IMR-90 (cell line): ENCODE measurements around the gene TRIO. TPM values are rescaled to one million over a fixed set of nuclear protein-coding genes. Genes with fewer than 3 reads are reported as not detected.

Experiments
- ATAC-seq: fragments of 200-7000 bp; cut with Tn5 transposase; 2 replicates; pipeline ENCODE4 v1.9.1; 2020; ENCODE audit warnings: low read depth, mild to moderate bottlenecking, moderate library complexity
- BruUV-seq: library from RNA; stranded (reverse); fragments of 400-500 nt; replicated peaks from 2 replicates; lab custom pipeline; 2021; lab: Mats Ljungman, UMichigan
- CTCF ChIA-PET: fragments of 300-600 bp; formaldehyde crosslinking; extraction: SDS; loops from one replicate; lab custom pipeline; 2021; ENCODE audit warnings: antibody characterized with exemption; lab: Yijun Ruan, JAX
- POLR2A ChIA-PET: fragments of 300-600 bp; sonication (Branson Sonifier 250); formaldehyde crosslinking; loops from one replicate; lab custom pipeline; 2022; ENCODE audit warnings: antibody characterized with exemption; ENCODE audit not compliant: unreplicated experiment; lab: Charles Lee
- DNase-seq: peaks from one replicate; pipeline ENCODE4 v3.0.0; 2013
- H2AFZ ChIP-seq: replicated peaks from 2 replicates; pipeline ENCODE3; 2013; ENCODE audit warnings: low read length, mild to moderate bottlenecking; ENCODE audit not compliant: poor library complexity
- H2AK5ac ChIP-seq: 2 replicates; pipeline ENCODE4 v1.6.1; 2013; ENCODE audit warnings: low read depth, low read length, inconsistent platforms
- H2AK9ac ChIP-seq: replicated peaks from 2 replicates; pipeline ENCODE3; 2013; ENCODE audit warnings: mild to moderate bottlenecking, low read depth, low read length, moderate library complexity; ENCODE audit not compliant: poor library complexity
- H2BK120ac ChIP-seq: 2 replicates; pipeline ENCODE4 v1.6.1; 2013; ENCODE audit warnings: low read depth, low read length, inconsistent platforms
- H2BK15ac ChIP-seq: 3 replicates; pipeline ENCODE4 v1.6.1; 2013; ENCODE audit warnings: low read depth, low read length, inconsistent platforms
- H2BK20ac ChIP-seq: 2 replicates; pipeline ENCODE4 v1.6.1; 2013; ENCODE audit warnings: low read depth, mild to moderate bottlenecking, inconsistent platforms, low read length, moderate library complexity
- H2BK5ac ChIP-seq: 2 replicates; pipeline ENCODE4 v1.6.1; 2013; ENCODE audit warnings: mild to moderate bottlenecking, low read depth, low read length, inconsistent platforms; ENCODE audit not compliant: poor library complexity, severe bottlenecking
- H3K14ac ChIP-seq: replicated peaks from 2 replicates; pipeline ENCODE4 v1.6.1; 2013; ENCODE audit warnings: low read depth, low read length, inconsistent platforms
- H3K18ac ChIP-seq: 2 replicates; pipeline ENCODE4 v1.6.1; 2013; ENCODE audit warnings: low read depth, low read length, control low read depth
- H3K23ac ChIP-seq: 2 replicates; pipeline ENCODE4 v1.6.1; 2013; ENCODE audit warnings: low read depth, low read length, inconsistent platforms
- H3K27ac ChIP-seq: 2 replicates; pipeline ENCODE4 v1.5.1; 2013; ENCODE audit warnings: mild to moderate bottlenecking, control low read depth, low read length; ENCODE audit not compliant: insufficient read depth
- H3K27me3 ChIP-seq: 2 replicates; pipeline ENCODE4 v1.6.1; 2013; ENCODE audit warnings: low read length; ENCODE audit not compliant: control insufficient read depth, insufficient read depth
- H3K36me3 ChIP-seq: 2 replicates; pipeline ENCODE4 v1.6.1; 2013; ENCODE audit warnings: low read length, mixed read lengths; ENCODE audit not compliant: control insufficient read depth, insufficient read depth
- H3K4ac ChIP-seq: 2 replicates; pipeline ENCODE4 v1.6.1; 2013; ENCODE audit warnings: low read depth, low read length, inconsistent platforms
- H3K4me1 ChIP-seq: 2 replicates; pipeline ENCODE4 v1.6.1; 2013; ENCODE audit warnings: low read length, mixed read lengths; ENCODE audit not compliant: control insufficient read depth, insufficient read depth
- H3K4me2 ChIP-seq: 2 replicates; pipeline ENCODE4 v1.6.1; 2013; ENCODE audit warnings: low read depth, mild to moderate bottlenecking, control low read depth, low read length, moderate library complexity
- H3K4me3 ChIP-seq: 2 replicates; pipeline ENCODE4 v1.5.1; 2013; ENCODE audit warnings: low read depth, mild to moderate bottlenecking, control low read depth, low read length, moderate library complexity; ENCODE audit not compliant: insufficient read depth
- H3K56ac ChIP-seq: 2 replicates; pipeline ENCODE4 v1.6.1; 2013; ENCODE audit warnings: low read length, inconsistent platforms; ENCODE audit not compliant: insufficient read depth; ENCODE audit errors: extremely low read depth
- H3K79me1 ChIP-seq, 2 experiments: 2 replicates each; pipeline ENCODE4 v1.6.1; 2013; ENCODE audit warnings: low read length in 2 of 2, inconsistent platforms in 1 of 2, low read depth in 1 of 2
- H3K9ac ChIP-seq: 2 replicates; pipeline ENCODE4 v1.6.1; 2013; ENCODE audit warnings: low read depth, low read length, control low read depth
- H3K9me1 ChIP-seq: 2 replicates; pipeline ENCODE4 v1.6.1; 2013; ENCODE audit warnings: low read length, inconsistent platforms; ENCODE audit not compliant: insufficient read depth
- H3K9me3 ChIP-seq: 2 replicates; pipeline ENCODE4 v1.6.1; 2013; ENCODE audit warnings: low read length; ENCODE audit not compliant: control insufficient read depth, insufficient read depth
- H4K20me1 ChIP-seq: 2 replicates; pipeline ENCODE4 v1.6.1; 2013; ENCODE audit warnings: low read length, inconsistent platforms; ENCODE audit not compliant: insufficient read depth
- H4K5ac ChIP-seq: 2 replicates; pipeline ENCODE4 v1.6.1; 2013; ENCODE audit warnings: mild to moderate bottlenecking, low read depth, low read length, control low read depth
- H4K8ac ChIP-seq, 2 experiments: 2 replicates each; pipeline ENCODE4 v1.6.1; 2013; ENCODE audit warnings: low read depth in 2 of 2, low read length in 2 of 2, control low read depth in 1 of 2, inconsistent platforms in 1 of 2
- H4K91ac ChIP-seq: 2 replicates; pipeline ENCODE4 v1.6.1; 2013; ENCODE audit warnings: low read depth, low read length, inconsistent platforms; ENCODE audit not compliant: insufficient read depth
- BHLHE40 ChIP-seq: fragments of 150-350 bp; IDR thresholded peaks from 2 replicates; pipeline ENCODE4 v1.6.1; 2016; ENCODE audit warnings: mild to moderate bottlenecking, low read depth, low read length
- CEBPB ChIP-seq: IDR thresholded peaks from 2 replicates; pipeline ENCODE4 v1.6.1; 2012; ENCODE audit warnings: low read depth, low read length, improper control_type of control experiment
- CTCF ChIP-seq: conservative IDR thresholded peaks from 2 replicates; pipeline ENCODE4 v1.5.1; 2012; ENCODE audit warnings: mild to moderate bottlenecking, low read depth, low read length, improper control_type of control experiment
- FOS ChIP-seq: fragments of 150-350 bp; IDR thresholded peaks from 2 replicates; pipeline ENCODE4 v1.6.1; 2016; ENCODE audit warnings: low read depth, low read length
- MAZ ChIP-seq: IDR thresholded peaks from 2 replicates; pipeline ENCODE4 v1.6.1; 2012; ENCODE audit warnings: low read depth, mild to moderate bottlenecking, low read length, improper control_type of control experiment, moderate library complexity, borderline replicate concordance
- NFE2L2 ChIP-seq: fragments of 150-350 bp; IDR thresholded peaks from 2 replicates; pipeline ENCODE4 v1.6.1; 2016; ENCODE audit warnings: low read depth, mild to moderate bottlenecking, low read length
- POLR2A ChIP-seq: IDR thresholded peaks from 2 replicates; pipeline ENCODE4 v1.6.1; 2012; ENCODE audit warnings: mild to moderate bottlenecking, low read depth, low read length
- RCOR1 ChIP-seq: IDR thresholded peaks from 2 replicates; pipeline ENCODE4 v1.6.1; 2012; ENCODE audit warnings: mild to moderate bottlenecking, low read length, improper control_type of control experiment; ENCODE audit not compliant: insufficient replicate concordance
- SMC3 ChIP-seq: fragments of 150-350 bp; IDR thresholded peaks from 2 replicates; pipeline ENCODE4 v1.6.1; 2016; ENCODE audit warnings: low read depth, mild to moderate bottlenecking, antibody characterized with exemption, low read length, moderate library complexity
- WGBS, 2 experiments: methylation state at CpG; one replicate each; pipeline versions ENCODE4 v1.1.5 to v1.1.7; 2013; ENCODE audit warnings: missing lambda C conversion rate in 2 of 2; ENCODE audit not compliant: insufficient read length in 1 of 2; ENCODE audit errors: extremely low coverage in 2 of 2; 5-methylcytosine and 5-hydroxymethylcytosine counted together
- dilution Hi-C: fragments of 300-500 bp; cut with HindIII; formaldehyde crosslinking; loops from one replicate; pipeline ENCODE4 v1.14.3; 2018; ENCODE audit warnings: low sequenced_read_pairs; ENCODE audit not compliant: unreplicated experiment
- in situ Hi-C: fragments of 300-500 bp; cut with MboI; formaldehyde crosslinking; loops from 3 replicates; pipeline ENCODE4 v1.14.3; 2019; ENCODE audit warnings: low sequenced_read_pairs, inconsistent platforms, mixed read lengths
- intact Hi-C: fragments of 100-400 bp; cut with micrococcal nuclease; formaldehyde crosslinking; loops from 2 replicates; pipeline ENCODE4 v1.10.0; 2022
- polyA plus RNA-seq, 3 experiments: library from polyadenylated mRNA; depleted of rRNA; stranded (reverse); fragments of >200 nt; gene quantifications; 2 replicates each; pipeline ENCODE4 v1.2.3, GENCODE V29; 2012; ENCODE audit warnings: low replicate concordance in 1 of 3
- total RNA-seq: library from RNA; depleted of rRNA; stranded (reverse); fragments of >200 nt; gene quantifications from 2 replicates; pipeline ENCODE4 v1.2.3, GENCODE V29; 2012

The TRIO gene
- total and polyA plus RNA-seq, 2 of the 4 experiments (the other 2 are of a cell fraction) = 206 to 522 TPM

GRCh38 chr5:14497311-14497710 is 354.2 kb downstream of the TRIO start:
- Histone ChIP-seq H3K27me3 (no peaks in the 10 kb centered on the region), H3K23ac (no peak overlapping the region), H3K14ac (no peak overlapping the region), H4K5ac (no peak overlapping the region), H2BK15ac (no peak overlapping the region), H3K18ac (no peak overlapping the region), H2BK20ac (no peak overlapping the region), H2AFZ (no peak overlapping the region), H3K4ac (no peak overlapping the region), H3K9me3 (no peaks in the 10 kb centered on the region), H3K4me2 (no peak overlapping the region), H2BK120ac (no peak overlapping the region), H3K27ac (no peak overlapping the region), H2BK5ac (no peak overlapping the region), H2AK5ac (no peak overlapping the region), H3K56ac (no peak overlapping the region), H3K4me1 (no peaks in the 10 kb centered on the region), H3K4me3 (no peak overlapping the region), H3K9ac (no peak overlapping the region), H3K9me1 (peaks cover 13% of the 10 kb centered on the region), H4K91ac (no peak overlapping the region), H3K79me1 (peaks cover 60 to 81% of the 10 kb centered on the region in 2 experiments), H3K36me3 (peaks cover 87% of the 10 kb centered on the region), H2AK9ac (no peak overlapping the region), H4K20me1 (peaks cover 74% of the 10 kb centered on the region), H4K8ac (no peak overlapping the region)
- ChIA-PET POLR2A (no interaction called here), CTCF (no interaction called here)
- intact Hi-C loops = no loop called here
- WGBS, 2 experiments = 96% methylated on average over 7 of the region's 7 CpGs; no CpG with 5 or more reads in 1 of the 2 experiments
- TF ChIP-seq BHLHE40 (no peak), FOS (no peak), SMC3 (no peak), POLR2A (no peak), CEBPB (no peak), MAZ (no peak), CTCF (no peak), RCOR1 (no peak), NFE2L2 (no peak)
- no TSS peak for BruUV-seq
- DNase-seq (no peak), ATAC-seq (no peak)
- in situ Hi-C loops = no loop called here
- dilution Hi-C loops = no loop called here
